ENCODE results near the gene METTL5. TPM values are rescaled to one million over a fixed set of nuclear protein-coding genes. Genes with fewer than 3 reads are reported as not detected.
A peak's percentile ranks its signal among the peaks of the same experiment; 100 is the strongest.

METTL5 gene
- total RNA-seq, 1 experiment from 2014 or later, result 103 TPM

GRCh38 chr2:169823996-169824372, 721 bp downstream of the METTL5 start:
- H3K9me3 ChIP-seq (ENCODE audit: control insufficient read depth in 1 of 2, insufficient read depth in 1 of 2, low read depth in 1 of 2, low read length in 2 of 2), result no peaks in the 10 kb centered on the region
- intact Hi-C loops (cut with micrococcal nuclease), result loop anchor here (2.0 kb wide), 1 partner anchor 105 kb away; no protein-coding TSS in a partner anchor

More at GRCh38 chr2:169823996-169824372, 721 bp downstream of the METTL5 start:
- no peak for TF ChIP-seq SRF (IDR thresholded peaks at IDR 0.05; ENCODE audit: low read depth)
- TF ChIP-seq SIN3A (IDR thresholded peaks at IDR 0.05; ENCODE audit: low read depth), result no peak; the same call in 1 of the 2 replicates
- TF ChIP-seq CEBPB (IDR thresholded peaks at IDR 0.05; ENCODE audit: low read depth), result no peak
- no peak for TF ChIP-seq EZH2phosphoT487 (IDR thresholded peaks at IDR 0.05; ENCODE audit: borderline replicate concordance)
- TF ChIP-seq CBX3 (IDR thresholded peaks at IDR 0.05; ENCODE audit: low read depth), result no peak
- no peak for TF ChIP-seq ZBTB33 (IDR thresholded peaks at IDR 0.05; ENCODE audit: extremely low read depth, insufficient replicate concordance, low read length)
- TF ChIP-seq POLR2AphosphoS5 (IDR thresholded peaks at IDR 0.05; ENCODE audit: low read depth, low read length), result no peak
- no peak overlapping the region for H2AFZ ChIP-seq (ENCODE audit: low read depth, low read length, poor library complexity, severe bottlenecking)
- H3K79me2 ChIP-seq (ENCODE audit: insufficient read depth, low read length), result peaks cover 55% of the 10 kb centered on the region
- ChIA-PET POLR2A (interaction anchor here (1.0 to 1.4 kb wide), 2 partner anchors 8 to 11 kb away, joined by 3 to 5 read pairs; no protein-coding TSS in a partner anchor), CTCF (interaction anchor here (0.7 to 2.2 kb wide), 4 partner anchors 9 to 267 kb away, joined by 3 to 12 read pairs (median 4); partner anchors contain the start of gene SSB), RAD21 (ENCODE audit: low non-redundant PET in 1 of 2, low total read pairs in 2 of 2, uncharacterized antibody in 2 of 2, unreplicated experiment in 2 of 2) (no interaction called here)
- H3K9me2 ChIP-seq (ENCODE audit: insufficient read depth), result no peaks in the 10 kb centered on the region
- peak overlapping the region; percentile 88 for H3K27ac ChIP-seq (ENCODE audit: low read depth, low read length)
- DNase-seq (ENCODE audit: low read depth, low spot score) (no peak), ATAC-seq (no peak)
- peaks cover 24 to 44% of the 10 kb centered on the region in 2 experiments for H3K4me1 ChIP-seq (ENCODE audit: control insufficient read depth in 1 of 2, insufficient read depth in 2 of 2, low read length in 2 of 2)
- H3K4me2 ChIP-seq (ENCODE audit: low read length), result peak overlapping the region; percentile 87
- peaks cover 0 to 5% of the 10 kb centered on the region in 2 experiments; a peak in 1 of 4 replicates for H3K36me3 ChIP-seq (ENCODE audit: control insufficient read depth in 1 of 2, insufficient read depth in 2 of 2, low read length in 2 of 2)
- peaks cover 10% of the 10 kb centered on the region; the same call in 1 of the 2 replicates for H4K20me1 ChIP-seq (ENCODE audit: insufficient read depth)
- no peaks in the 10 kb centered on the region for H3K27me3 ChIP-seq (ENCODE audit: insufficient read depth, low read length)
- peak overlapping the region; percentile 75 for H3K9ac ChIP-seq (ENCODE audit: low read length)
- H3K4me3 ChIP-seq (replicated peaks in 1 of 2; ENCODE audit: low read depth in 1 of 2, low read length in 2 of 2), result peak overlapping the region; percentile 60 to 81
- BruUV-seq (replicated peaks), result no TSS peak
